GM12892 (cell line): ENCODE data around the gene USF2.

Experiments
- DNase-seq: peaks from one replicate; pipeline ENCODE4 v3.0.0; 2011; ENCODE audit not compliant: insufficient read length
- FAIRE-seq: peaks from 2 replicates; lab custom pipeline; 2011; peaks lifted over from hg19 to GRCh38; lab: Jason Lieb, UNC
- POLR2A ChIP-seq: IDR thresholded peaks from 2 replicates; pipeline ENCODE4 v1.6.1; 2011; ENCODE audit warnings: low read depth, low read length, control low read depth
- POLR2AphosphoS5 ChIP-seq: IDR thresholded peaks from 2 replicates; pipeline ENCODE4 v1.6.1; 2011; ENCODE audit warnings: low read depth, low read length, control low read depth
- TAF1 ChIP-seq: IDR thresholded peaks from 2 replicates; pipeline ENCODE4 v1.6.1; 2011; ENCODE audit warnings: low read depth, mild to moderate bottlenecking, control low read depth, low read length, borderline replicate concordance

The USF2 gene

DNA sequence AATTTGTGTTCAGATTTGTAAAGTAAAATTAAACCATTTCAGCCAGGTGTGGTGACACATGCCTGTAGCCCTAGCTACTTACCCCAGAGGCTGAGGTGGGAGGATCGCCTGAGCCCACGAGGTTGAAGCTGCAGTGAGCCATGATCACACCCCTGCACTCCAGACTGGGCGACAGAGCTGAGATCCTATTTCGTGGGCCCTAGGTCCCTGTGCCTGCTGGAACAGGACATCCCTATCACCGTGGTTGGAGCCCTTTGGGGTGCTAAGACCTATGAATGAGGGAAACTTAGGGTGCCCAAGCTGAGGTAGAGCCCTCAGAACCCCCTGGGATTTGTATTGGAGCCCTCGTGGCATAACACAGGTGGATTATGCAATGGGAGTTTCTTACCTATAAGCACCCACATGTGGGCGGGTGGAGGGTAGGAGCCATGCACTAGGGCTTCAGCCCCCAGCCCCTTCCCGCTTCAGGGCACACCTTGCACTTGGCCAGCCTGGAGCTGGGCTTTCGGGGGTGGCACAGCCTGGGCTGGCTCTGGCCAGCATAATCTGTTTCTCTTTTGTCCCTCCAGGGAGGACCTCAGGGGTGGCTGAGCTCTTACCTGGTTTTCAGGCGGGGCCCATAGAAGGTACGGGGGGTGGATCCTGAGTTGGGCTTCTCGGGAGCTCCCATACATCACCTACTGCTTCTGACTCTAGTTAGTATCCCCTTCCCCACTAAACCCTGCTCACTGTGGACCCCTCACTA is 7.2 kb upstream of the USF2 start:
- no peak for TF ChIP-seq TAF1
- TF ChIP-seq POLR2A: no peak
- TF ChIP-seq POLR2AphosphoS5: peak; percentile 7; the same call in 1 of the 2 replicates
- DNase-seq (no peak), FAIRE-seq (no peak)

- FAIRE-seq: no peak
- TF ChIP-seq POLR2A (no peak), POLR2AphosphoS5 (no peak), TAF1 (no peak)
- no peak for DNase-seq
Observed at GRCh38 chr19:35262101-35262761, 6.5 kb upstream of the USF2 start.

DNA sequence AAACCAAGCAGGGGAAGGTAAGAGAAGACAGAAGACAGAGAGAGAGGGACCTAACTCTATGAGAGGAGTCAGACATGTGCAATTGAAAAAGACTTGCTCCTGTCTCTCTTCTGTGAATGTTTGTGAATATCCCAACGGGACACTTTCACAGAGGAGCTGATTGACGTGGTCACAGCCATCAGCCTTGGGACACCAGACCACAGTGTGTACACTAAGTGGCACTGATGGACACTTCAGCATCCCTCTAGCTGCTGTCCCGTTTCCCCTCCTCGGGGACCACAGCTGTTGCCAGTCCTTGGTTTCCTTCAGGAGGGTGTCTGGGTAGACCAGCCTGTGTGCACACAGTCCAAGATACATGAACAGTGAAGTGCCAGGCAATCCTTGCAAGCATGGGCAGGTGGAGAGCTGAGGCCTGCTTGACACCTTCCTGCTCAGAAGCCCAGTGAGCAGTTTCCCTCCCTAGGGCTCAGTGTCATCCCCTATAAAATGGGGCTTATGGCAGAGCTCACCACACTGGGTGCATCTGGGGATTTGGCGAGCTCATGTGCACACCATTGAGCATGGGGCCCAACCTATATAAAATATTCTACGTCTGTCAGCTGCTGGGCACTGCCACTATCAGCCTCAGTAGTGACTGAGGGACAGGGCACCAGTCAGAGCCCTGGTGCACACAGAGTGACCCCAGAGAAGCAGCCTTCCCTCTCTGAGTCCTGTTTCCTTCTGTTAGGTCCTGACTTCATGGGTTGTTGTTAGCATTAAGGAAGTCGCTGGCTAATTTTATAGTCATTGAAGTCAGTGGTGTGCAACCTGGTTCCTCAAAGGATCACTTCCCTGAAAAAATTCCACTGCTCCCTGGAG is 4.3 kb upstream of the USF2 start:
- DNase-seq (no peak), FAIRE-seq (no peak)
- TF ChIP-seq TAF1: no peak
- TF ChIP-seq POLR2AphosphoS5: no peak; the same call in 1 of the 2 replicates
- TF ChIP-seq POLR2A: peak; percentile 49; the same call in 1 of the 2 replicates

- FAIRE-seq: no peak
- TF ChIP-seq TAF1: no peak
- 0 out of 2 replicates have a peak, but pooled peaks have one; percentile 7 for TF ChIP-seq POLR2AphosphoS5
- no peak for DNase-seq
Observed at GRCh38 chr19:35265126-35265899, 3.4 kb upstream of the USF2 start.

- no peak for DNase-seq
- no peak for FAIRE-seq
- TF ChIP-seq POLR2A (no peak), POLR2AphosphoS5 (peak; percentile 7; the same call in 1 of the 2 replicates), TAF1 (no peak)
Observed at GRCh38 chr19:35265900-35266519, 2.8 kb upstream of the USF2 start.

- FAIRE-seq (no peak), DNase-seq (no peak)
- TF ChIP-seq TAF1: no peak
- no peak; the same call in 1 of the 2 replicates for TF ChIP-seq POLR2A
- TF ChIP-seq POLR2AphosphoS5: no peak; the same call in 1 of the 2 replicates
Observed at GRCh38 chr19:35266520-35267352, 2.0 kb upstream of the USF2 start.

DNA sequence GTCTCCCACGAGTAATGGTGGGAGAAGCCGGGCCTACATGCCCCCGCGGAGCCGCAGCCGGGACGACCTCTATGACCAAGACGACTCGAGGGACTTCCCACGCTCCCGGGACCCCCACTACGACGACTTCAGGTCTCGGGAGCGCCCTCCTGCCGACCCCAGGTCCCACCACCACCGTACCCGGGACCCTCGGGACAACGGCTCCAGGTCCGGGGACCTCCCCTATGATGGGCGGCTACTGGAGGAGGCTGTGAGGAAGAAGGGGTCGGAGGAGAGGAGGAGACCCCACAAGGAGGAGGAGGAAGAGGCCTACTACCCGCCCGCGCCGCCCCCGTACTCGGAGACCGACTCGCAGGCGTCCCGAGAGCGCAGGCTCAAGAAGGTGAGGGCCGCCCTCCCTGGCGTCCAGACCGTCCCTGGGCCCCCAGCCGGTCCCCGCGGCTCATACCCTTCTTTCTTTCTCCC is 1.4 kb upstream of the USF2 start:
- FAIRE-seq (peak; percentile 85), DNase-seq (no peak)
- TF ChIP-seq TAF1 (no peak), POLR2A (peak; percentile 42; the same call in 1 of the 2 replicates)

DNA sequence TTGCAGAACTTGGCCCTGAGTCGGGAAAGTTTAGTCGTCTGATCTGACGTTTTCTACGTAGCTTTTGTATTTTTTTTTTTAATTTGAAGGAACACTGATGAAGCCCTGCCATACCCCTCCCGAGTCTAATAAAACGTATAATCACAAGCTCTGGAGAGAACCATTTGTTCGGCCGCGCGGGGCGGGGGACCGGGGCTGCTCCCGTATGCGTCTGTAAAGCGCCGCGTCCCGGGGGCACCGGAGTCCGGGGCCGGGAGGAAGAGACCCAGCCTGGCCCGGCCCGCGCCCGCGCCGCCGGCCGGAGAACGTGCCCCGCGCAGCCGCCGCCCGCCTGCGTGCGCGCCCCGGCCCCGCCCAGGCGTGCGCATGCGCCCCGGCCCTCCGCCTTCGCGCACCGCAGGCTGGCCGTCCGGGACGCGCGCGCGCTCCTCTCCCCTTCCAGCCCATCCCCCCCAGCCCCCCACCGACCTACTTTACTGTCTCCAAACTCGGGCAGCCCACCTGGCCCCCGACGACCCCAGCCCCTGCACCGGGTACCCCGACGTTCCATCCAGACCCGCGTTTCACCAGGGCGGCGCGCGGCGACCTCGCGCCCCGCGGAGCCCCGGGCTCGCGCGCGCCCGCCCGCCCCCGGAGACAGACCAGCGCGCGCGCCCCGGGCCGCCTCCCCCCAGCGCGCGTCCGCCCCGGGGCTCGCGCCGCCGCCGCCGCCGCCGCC is 785 bp upstream of the USF2 start:
- FAIRE-seq: peak; percentile 90
- TF ChIP-seq POLR2A (no peak; the same call in 1 of the 2 replicates), POLR2AphosphoS5 (0 out of 2 replicates have a peak, but pooled peaks have one; percentile 44), TAF1 (no peak)

DNA sequence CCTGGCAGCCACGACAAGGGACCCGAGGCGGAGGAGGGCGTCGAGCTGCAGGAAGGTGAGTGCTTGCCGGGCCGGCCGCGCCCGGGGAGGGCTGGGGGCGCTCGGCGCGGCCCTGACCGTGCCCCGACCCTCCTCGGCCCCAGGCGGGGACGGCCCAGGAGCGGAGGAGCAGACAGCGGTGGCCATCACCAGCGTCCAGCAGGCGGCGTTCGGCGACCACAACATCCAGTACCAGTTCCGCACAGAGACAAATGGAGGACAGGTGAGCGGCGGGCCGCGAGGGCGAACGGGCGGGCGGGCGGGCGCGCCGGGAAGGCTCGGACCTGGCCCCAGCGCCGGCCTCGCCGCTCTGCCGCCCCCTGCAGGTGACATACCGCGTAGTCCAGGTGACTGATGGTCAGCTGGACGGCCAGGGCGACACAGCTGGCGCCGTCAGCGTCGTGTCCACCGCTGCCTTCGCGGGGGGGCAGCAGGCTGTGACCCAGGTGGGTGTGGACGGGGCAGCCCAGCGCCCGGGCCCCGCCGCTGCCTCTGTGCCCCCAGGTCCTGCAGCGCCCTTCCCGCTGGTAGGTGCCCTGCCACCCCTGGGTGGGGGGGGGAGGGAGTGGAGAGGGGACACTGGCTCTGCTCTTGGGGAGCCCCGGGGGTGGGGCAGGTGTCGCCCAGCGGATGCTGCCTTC is 816 bp downstream of the USF2 start:
- TF ChIP-seq POLR2A (no peak), POLR2AphosphoS5 (no peak), TAF1 (no peak)
- DNase-seq (peak; percentile 72), FAIRE-seq (peak; percentile 94)

More for the DNA sequence above, 785 bp upstream of the USF2 start:
- DNase-seq: peak; percentile 97
